ENCODE data around the gene NPPB.
"Not testable (repeated sequence)": the region's sequence is repeated elsewhere in the genome, so short reads cannot be mapped to it uniquely, and the experiment has no call there.

NPPB gene

GRCh38 chr1:11858613-11858967 is at the start of gene NPPB:
TSS of gene NPPB (minus strand) at chr1:11858945. CDS start at chr1:11858833, 112 bp downstream.
- no peak for DNase-seq

- DNase-seq: peak; percentile 97
Observed at GRCh38 chr1:11908095-11908675, 49.4 kb upstream of the NPPB start.

- peak; percentile 96 for DNase-seq
Observed at GRCh38 chr1:11907275-11908094, 48.7 kb upstream of the NPPB start.

GRCh38 chr1:11906870-11907269 is 48.1 kb upstream of the NPPB start:
- DNase-seq: no peak

GRCh38 chr1:11904978-11905377 is 46.2 kb upstream of the NPPB start:
- DNase-seq: no peak

GRCh38 chr1:11904156-11904555 is 45.4 kb upstream of the NPPB start:
- not testable (repeated sequence) for DNase-seq

- no peak for DNase-seq
Observed at GRCh38 chr1:11903210-11903609, 44.5 kb upstream of the NPPB start.

- not testable (repeated sequence) for DNase-seq
Observed at GRCh38 chr1:11901446-11901845, 42.7 kb upstream of the NPPB start.

- no peak for DNase-seq
Observed at GRCh38 chr1:11898831-11899467, 40.2 kb upstream of the NPPB start.

GRCh38 chr1:11898086-11898785 is 39.5 kb upstream of the NPPB start:
- no peak for DNase-seq

- not testable (repeated sequence) for DNase-seq
Observed at GRCh38 chr1:11894501-11894900, 35.8 kb upstream of the NPPB start.

- DNase-seq: peak; percentile 77
Observed at GRCh38 chr1:11893907-11894251, 35.1 kb upstream of the NPPB start.

GRCh38 chr1:11891433-11892186 is 32.9 kb upstream of the NPPB start:
- no peak for DNase-seq

GRCh38 chr1:11888877-11889208 is 30.1 kb upstream of the NPPB start:
- DNase-seq: no peak

GRCh38 chr1:11888206-11888876 is 29.6 kb upstream of the NPPB start:
- no peak for DNase-seq

- DNase-seq: no peak
Observed at GRCh38 chr1:11887666-11888007, 28.9 kb upstream of the NPPB start.

GRCh38 chr1:11886986-11887665 is 28.4 kb upstream of the NPPB start:
- DNase-seq: no peak

GRCh38 chr1:11885916-11886315 is 27.2 kb upstream of the NPPB start:
- no peak for DNase-seq

- no peak for DNase-seq
Observed at GRCh38 chr1:11882814-11883538, 24.2 kb upstream of the NPPB start.

- no peak for DNase-seq
Observed at GRCh38 chr1:11881749-11882441, 23.1 kb upstream of the NPPB start.
